HCT116 (cell line): ENCODE data around the gene PHF13. TPM values are rescaled to one million over a fixed set of nuclear protein-coding genes. Genes with fewer than 3 reads are reported as not detected.

ENCODE experiments used
- ATAC-seq: fragments of 200-7000 bp; cut with Tn5 transposase; 2 replicates; pipeline ENCODE4 v1.9.1; 2020; ENCODE audit warnings: mild to moderate bottlenecking, moderate library complexity
- BruUV-seq: library from RNA; stranded (reverse); fragments of 400-500 nt; replicated peaks from 2 replicates; lab custom pipeline; 2021; lab: Mats Ljungman, UMichigan
- CTCF ChIA-PET: fragments of 300-600 bp; sonication (Branson Sonifier 250); formaldehyde crosslinking; loops from one replicate; lab custom pipeline; 2021; ENCODE audit warnings: antibody characterized with exemption; lab: Charles Lee
- POLR2A ChIA-PET: fragments of 300-600, 350-600 bp; sonication (Branson Sonifier 250); formaldehyde crosslinking; loops from one replicate; lab custom pipeline; 2021; ENCODE audit warnings: antibody characterized with exemption; lab: Charles Lee
- RAD21 ChIA-PET, 2 experiments: fragments of 300-600 bp; sonication (Branson Sonifier 250); formaldehyde crosslinking; loops; one replicate each; lab custom pipeline; 2023; ENCODE audit warnings: low total read pairs in 2 of 2; ENCODE audit not compliant: uncharacterized antibody in 2 of 2, unreplicated experiment in 2 of 2, low non-redundant PET in 1 of 2; lab: Charles Lee
- DNase-seq: peaks from one replicate; pipeline ENCODE4 v3.0.0-alpha.2; 2010; ENCODE audit warnings: low read depth, low spot score
- H2AFZ ChIP-seq: fragments of 200-600 bp; shearing (Covaris generic), sonication (generic); 2 replicates; pipeline ENCODE4 v1.6.1; 2017; ENCODE audit warnings: low read depth, mixed run types, mixed read lengths, antibody characterized with exemption, low read length; ENCODE audit not compliant: poor library complexity, severe bottlenecking
- H3K27ac ChIP-seq: 2 replicates; pipeline ENCODE4 v1.5.1; 2012; ENCODE audit warnings: low read depth, low read length
- H3K27me3 ChIP-seq: fragments of 200-600 bp; sonication (generic); 2 replicates; pipeline ENCODE4 v1.6.1; 2016; ENCODE audit warnings: mixed run types, low read length, mixed read lengths; ENCODE audit not compliant: insufficient read depth
- H3K36me3 ChIP-seq, 2 experiments: fragments of 200-500 bp in 1 of 2; fragments of 200-600 bp in 1 of 2; sonication (Bioruptor generic) in 1 of 2; sonication (generic) in 1 of 2; 2 replicates each; pipeline versions ENCODE4 v1.5.1 to v1.6.1; 2014 to 2016; ENCODE audit warnings: low read length in 2 of 2, inconsistent platforms in 1 of 2, mixed read lengths in 1 of 2, mixed run types in 1 of 2; ENCODE audit not compliant: insufficient read depth in 2 of 2, control insufficient read depth in 1 of 2
- H3K4me1 ChIP-seq, 2 experiments: fragments of 200-600 bp in 1 of 2; sonication (generic) in 1 of 2; 2 replicates each; pipeline versions ENCODE4 v1.5.1 to v1.6.1; 2012 to 2017; ENCODE audit warnings: low read length in 2 of 2, inconsistent platforms in 1 of 2, mild to moderate bottlenecking in 1 of 2, mixed read lengths in 1 of 2, mixed run types in 1 of 2, moderate library complexity in 1 of 2; ENCODE audit not compliant: insufficient read depth in 2 of 2, control insufficient read depth in 1 of 2
- H3K4me2 ChIP-seq: fragments of 200-600 bp; sonication (generic); 2 replicates; pipeline ENCODE4 v1.6.1; 2017; ENCODE audit warnings: mixed run types, low read length, mixed read lengths
- H3K4me3 ChIP-seq, 2 experiments: fragments of 200-600 bp in 1 of 2; sonication (generic) in 1 of 2; replicated peaks in 1 of 2; 2 replicates each; pipeline ENCODE4 v1.5.1; 2011 to 2016; ENCODE audit warnings: low read length in 2 of 2, control low read depth in 1 of 2, low read depth in 1 of 2, mild to moderate bottlenecking in 1 of 2, mixed read lengths in 1 of 2, mixed run types in 1 of 2
- H3K79me2 ChIP-seq: fragments of 200-600 bp; sonication (generic); 2 replicates; pipeline ENCODE4 v1.6.1; 2017; ENCODE audit warnings: mild to moderate bottlenecking, mixed run types, low read length, moderate library complexity, mixed read lengths; ENCODE audit not compliant: insufficient read depth
- H3K9ac ChIP-seq: fragments of 200-600 bp; sonication (generic); 2 replicates; pipeline ENCODE4 v1.6.1; 2016; ENCODE audit warnings: low read length, mixed read lengths
- H3K9me2 ChIP-seq: fragments of 200-600 bp; sonication (generic), shearing (Covaris generic); 2 replicates; pipeline ENCODE4 v1.6.1; 2017; ENCODE audit warnings: mixed run types, mild to moderate bottlenecking, moderate library complexity; ENCODE audit not compliant: insufficient read depth
- H3K9me3 ChIP-seq, 2 experiments: fragments of 200-500 bp in 1 of 2; fragments of 200-600 bp in 1 of 2; sonication (Bioruptor generic) in 1 of 2; sonication (generic) in 1 of 2; 2 replicates each; pipeline ENCODE4 v1.6.1; 2014 to 2017; ENCODE audit warnings: low read length in 2 of 2, mixed read lengths in 2 of 2, inconsistent platforms in 1 of 2, low read depth in 1 of 2, mild to moderate bottlenecking in 1 of 2, mixed run types in 1 of 2, moderate library complexity in 1 of 2; ENCODE audit not compliant: control insufficient read depth in 1 of 2, insufficient read depth in 1 of 2
- H4K20me1 ChIP-seq: fragments of 200-600 bp; sonication (generic), shearing (Covaris generic); 2 replicates; pipeline ENCODE4 v1.6.1; 2017; ENCODE audit warnings: mixed run types, mild to moderate bottlenecking, moderate library complexity; ENCODE audit not compliant: insufficient read depth
- EGR1 ChIP-seq: IDR thresholded peaks from 2 replicates; pipeline ENCODE4 v1.6.1; 2012; ENCODE audit warnings: low read depth
- EZH2 ChIP-seq: fragments of 200-600 bp; sonication (generic); IDR thresholded peaks from 2 replicates; pipeline ENCODE4 v1.6.1; 2017; ENCODE audit warnings: antibody characterized with exemption, mixed run types
- EZH2phosphoT487 ChIP-seq: fragments of 200-600 bp; IDR thresholded peaks from 2 replicates; pipeline ENCODE4 v1.6.1; 2018; ENCODE audit warnings: antibody characterized with exemption, borderline replicate concordance
- FOSL1 ChIP-seq: IDR thresholded peaks from 2 replicates; pipeline ENCODE4 v1.6.1; 2012; ENCODE audit warnings: low read depth
- JUND ChIP-seq: IDR thresholded peaks from 2 replicates; pipeline ENCODE4 v1.6.1; 2012
- POLR2A ChIP-seq: IDR thresholded peaks from 2 replicates; pipeline ENCODE4 v1.7.0; 2011; ENCODE audit warnings: borderline replicate concordance; ENCODE audit not compliant: insufficient read depth, insufficient read length; ENCODE audit errors: extremely low read depth
- POLR2AphosphoS5 ChIP-seq: IDR thresholded peaks from 2 replicates; pipeline ENCODE4 v1.6.1; 2011; ENCODE audit warnings: mild to moderate bottlenecking, low read depth, low read length, moderate library complexity
- RAD21 ChIP-seq: IDR thresholded peaks from 2 replicates; pipeline ENCODE4 v1.6.1; 2012; ENCODE audit warnings: low read depth, mild to moderate bottlenecking
- REST ChIP-seq: IDR thresholded peaks from 2 replicates; pipeline ENCODE4 v1.6.1; 2012; ENCODE audit warnings: low read depth
- SIN3A ChIP-seq: IDR thresholded peaks from 2 replicates; pipeline ENCODE4 v1.6.1; 2012; ENCODE audit warnings: low read depth
- SRF ChIP-seq: IDR thresholded peaks from 2 replicates; pipeline ENCODE4 v1.6.1; 2012; ENCODE audit warnings: low read depth
- YY1 ChIP-seq: IDR thresholded peaks from 2 replicates; pipeline ENCODE4 v1.6.1; 2011; ENCODE audit warnings: low read length, low read depth, moderate library complexity, mild to moderate bottlenecking; ENCODE audit not compliant: insufficient replicate concordance; ENCODE audit errors: extremely low read depth
- ZFX ChIP-seq: fragments of 450-650 bp; IDR thresholded peaks from 2 replicates; pipeline ENCODE4 v1.6.1; 2017
- intact Hi-C: fragments of 100-400 bp; cut with micrococcal nuclease; formaldehyde crosslinking; loops from 2 replicates; pipeline ENCODE4 v1.10.0; 2022
- total RNA-seq: library from RNA; stranded (reverse); gene quantifications from one replicate; pipeline ENCODE4 v1.2.1, GENCODE V29; 2021; ENCODE audit not compliant: unreplicated experiment

The PHF13 gene
- total RNA-seq, 1 experiment from 2014 or later = 25.8 TPM

GRCh38 chr1:6588128-6588892, 25.2 kb upstream of the PHF13 start:
- ATAC-seq (no peak), DNase-seq (no peak)
- peaks cover 9 to 29% of the 10 kb centered on the region in 2 experiments; a peak in 3 of 4 replicates for H3K36me3 ChIP-seq
- ChIA-PET CTCF (no interaction called here), RAD21 (no interaction called here), POLR2A (no interaction called here)
- H3K9ac ChIP-seq = no peak overlapping the region
- no peaks in the 10 kb centered on the region for H3K4me1 ChIP-seq
- TF ChIP-seq POLR2AphosphoS5 = peak; percentile 0; the same call in 1 of the 2 replicates
- TF ChIP-seq EZH2 = no peak
- BruUV-seq = no TSS peak
- H3K9me2 ChIP-seq = no peaks in the 10 kb centered on the region
- intact Hi-C loops = no loop called here
- no peak overlapping the region for H3K27ac ChIP-seq
- no peak overlapping the region for H3K4me3 ChIP-seq
- H3K27me3 ChIP-seq = no peaks in the 10 kb centered on the region
- H3K9me3 ChIP-seq = no peaks in the 10 kb centered on the region
- no peaks in the 10 kb centered on the region for H4K20me1 ChIP-seq
- peaks cover 13% of the 10 kb centered on the region; the same call in 1 of the 2 replicates for H3K79me2 ChIP-seq
- H2AFZ ChIP-seq = no peak overlapping the region
- no peak overlapping the region for H3K4me2 ChIP-seq

DNA sequence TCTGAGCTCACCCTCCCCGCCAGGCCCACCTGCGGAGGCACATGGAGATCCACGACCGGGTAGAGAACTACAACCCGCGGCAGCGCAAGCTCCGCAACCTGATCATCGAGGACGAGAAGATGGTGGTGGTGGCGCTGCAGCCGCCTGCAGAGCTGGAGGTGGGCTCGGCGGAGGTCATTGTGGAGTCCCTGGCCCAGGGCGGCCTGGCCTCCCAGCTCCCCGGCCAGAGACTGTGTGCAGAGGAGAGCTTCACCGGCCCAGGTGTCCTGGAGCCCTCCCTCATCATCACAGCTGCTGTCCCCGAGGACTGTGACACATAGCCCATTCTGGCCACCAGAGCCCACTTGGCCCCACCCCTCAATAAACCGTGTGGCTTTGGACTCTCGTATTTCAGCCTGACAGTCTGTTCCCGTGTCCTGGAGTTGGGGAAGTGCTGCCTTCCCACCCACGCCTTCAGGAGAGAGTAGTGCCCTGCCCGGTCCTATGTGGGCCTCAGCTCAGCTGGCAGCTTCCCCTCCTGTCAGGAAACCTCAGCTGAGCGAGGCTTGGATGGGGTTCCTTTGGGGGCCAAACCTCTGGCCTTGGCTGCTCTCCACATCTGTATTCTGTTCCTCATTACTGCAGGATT, 24.5 kb upstream of the PHF13 start:
- CTCF ChIA-PET = no interaction called here
- BruUV-seq = no TSS peak

More for the DNA sequence above, 24.5 kb upstream of the PHF13 start:
- H3K4me2 ChIP-seq = no peak overlapping the region
- H3K4me1 ChIP-seq = no peaks in the 10 kb centered on the region
- no peak overlapping the region for H3K4me3 ChIP-seq
- no peak overlapping the region for H2AFZ ChIP-seq
- no peak overlapping the region for H3K27ac ChIP-seq
- H3K79me2 ChIP-seq = peaks cover 19% of the 10 kb centered on the region; the same call in 1 of the 2 replicates
- H3K27me3 ChIP-seq = no peaks in the 10 kb centered on the region
- no peaks in the 10 kb centered on the region for H4K20me1 ChIP-seq
- H3K9me2 ChIP-seq = no peaks in the 10 kb centered on the region
- peaks cover 9 to 36% of the 10 kb centered on the region in 2 experiments; a peak in 3 of 4 replicates for H3K36me3 ChIP-seq
- intact Hi-C loops = no loop called here
- peak; percentile 10; the same call in 1 of the 2 replicates for ATAC-seq
- no peak for DNase-seq
- no peaks in the 10 kb centered on the region for H3K9me3 ChIP-seq
- no peak for TF ChIP-seq SIN3A
- TF ChIP-seq SRF = no peak
- no peak for TF ChIP-seq ZFX
- no peak for TF ChIP-seq EZH2phosphoT487
- no peak for TF ChIP-seq REST
- TF ChIP-seq POLR2A = no peak
- no peak for TF ChIP-seq FOSL1
- TF ChIP-seq JUND = no peak
- no peak for TF ChIP-seq EGR1
- no peak for TF ChIP-seq RAD21
- TF ChIP-seq YY1 = no peak
- ChIA-PET POLR2A (interaction anchor here (1.1 kb wide), 1 partner anchor 9 kb away, joined by 3 read pairs; the partner anchor contains the start of gene ZBTB48), RAD21 (no interaction called here)
- H3K9ac ChIP-seq = no peak overlapping the region
